ENCODE data around the gene PSMB5.

Gene PSMB5

GRCh38 chr14:23067847-23068788 lies 33.4 kb upstream of the PSMB5 start:
- WGBS (ENCODE audit: extremely low coverage, insufficient coverage, insufficient read length) = no CpG with 5 or more reads among the region's 14 CpGs
- H3K79me2 ChIP-seq (ENCODE audit: control insufficient read depth, insufficient read depth, low read length, poor library complexity) = peaks cover 14% of the 10 kb centered on the region
- H2AK5ac ChIP-seq (ENCODE audit: low read length) = no peak overlapping the region
- no peak overlapping the region for H3K23ac ChIP-seq (ENCODE audit: low read length)
- no peak overlapping the region for H4K8ac ChIP-seq (ENCODE audit: low read depth, low read length)
- H3K27ac ChIP-seq (ENCODE audit: low read depth, low read length) = no peak overlapping the region
- peaks cover 23 to 24% of the 10 kb centered on the region in 2 experiments for H3K4me1 ChIP-seq (ENCODE audit: control insufficient read depth in 1 of 2, insufficient read depth in 2 of 2, low read length in 2 of 2)
- DNase-seq = no peak
- no peak overlapping the region for H3K14ac ChIP-seq (ENCODE audit: low read length)
- peak overlapping the region; percentile 41 for H3K4me2 ChIP-seq (ENCODE audit: low read length)
- no peak overlapping the region for H3K4me3 ChIP-seq (ENCODE audit: low read depth, low read length)
- H3K27me3 ChIP-seq (ENCODE audit: insufficient read depth, low read length) = no peaks in the 10 kb centered on the region
- H2AFZ ChIP-seq (ENCODE audit: insufficient read depth, low read length, poor library complexity) = no peak overlapping the region
- H3K79me1 ChIP-seq (ENCODE audit: low read length) = peaks cover 16% of the 10 kb centered on the region
- H3K4ac ChIP-seq (ENCODE audit: low read depth, low read length) = peak overlapping the region; percentile 25
- H4K91ac ChIP-seq (ENCODE audit: low read depth, low read length) = no peak overlapping the region
- H2BK5ac ChIP-seq (ENCODE audit: low read depth, low read length, poor library complexity) = no peak overlapping the region
- H3K36me3 ChIP-seq (ENCODE audit: control insufficient read depth in 1 of 2, insufficient read depth in 2 of 2, low read length in 2 of 2) = peaks cover 33 to 56% of the 10 kb centered on the region in 2 experiments
- H2BK12ac ChIP-seq (ENCODE audit: low read length) = no peak overlapping the region
- H4K12ac ChIP-seq (ENCODE audit: low read depth, low read length) = no peak overlapping the region
- H3K9me3 ChIP-seq (ENCODE audit: insufficient read depth, low read depth, low read length) = no peaks in the 10 kb centered on the region
- H3K18ac ChIP-seq (ENCODE audit: low read length) = no peak overlapping the region
- H3K9ac ChIP-seq (ENCODE audit: low read length) = no peak overlapping the region
- H2BK120ac ChIP-seq (ENCODE audit: insufficient read depth, low read length, poor library complexity) = no peak overlapping the region

GRCh38 chr14:23066855-23067744 lies 32.4 kb upstream of the PSMB5 start:
- Histone ChIP-seq H3K27me3 (ENCODE audit: insufficient read depth, low read length) (no peaks in the 10 kb centered on the region), H2BK5ac (ENCODE audit: low read depth, low read length, poor library complexity) (no peak overlapping the region), H3K27ac (ENCODE audit: low read depth, low read length) (no peak overlapping the region), H3K79me2 (ENCODE audit: control insufficient read depth, insufficient read depth, low read length, poor library complexity) (peaks cover 14% of the 10 kb centered on the region), H3K18ac (ENCODE audit: low read length) (peak overlapping the region; percentile 18), H2BK120ac (ENCODE audit: insufficient read depth, low read length, poor library complexity) (no peak overlapping the region), H2BK12ac (ENCODE audit: low read length) (no peak overlapping the region), H3K4me3 (ENCODE audit: low read depth, low read length) (no peak overlapping the region), H3K4ac (ENCODE audit: low read depth, low read length) (peak overlapping the region; percentile 25), H3K79me1 (ENCODE audit: low read length) (peaks cover 19% of the 10 kb centered on the region), H3K23ac (ENCODE audit: low read length) (no peak overlapping the region), H4K12ac (ENCODE audit: low read depth, low read length) (no peak overlapping the region), H3K4me1 (ENCODE audit: control insufficient read depth in 1 of 2, insufficient read depth in 2 of 2, low read length in 2 of 2) (peaks cover 28 to 30% of the 10 kb centered on the region in 2 experiments), H3K9me3 (ENCODE audit: insufficient read depth, low read depth, low read length) (no peaks in the 10 kb centered on the region), H3K36me3 (ENCODE audit: control insufficient read depth in 1 of 2, insufficient read depth in 2 of 2, low read length in 2 of 2) (peaks cover 38 to 59% of the 10 kb centered on the region in 2 experiments), H3K4me2 (ENCODE audit: low read length) (no peak overlapping the region), H3K9ac (ENCODE audit: low read length) (no peak overlapping the region), H4K91ac (ENCODE audit: low read depth, low read length) (no peak overlapping the region), H4K8ac (ENCODE audit: low read depth, low read length) (no peak overlapping the region), H2AFZ (ENCODE audit: insufficient read depth, low read length, poor library complexity) (no peak overlapping the region), H2AK5ac (ENCODE audit: low read length) (no peak overlapping the region), H3K14ac (ENCODE audit: low read length) (no peak overlapping the region)
- WGBS (ENCODE audit: extremely low coverage, insufficient coverage, insufficient read length) = no CpG with 5 or more reads among the region's 23 CpGs
- DNase-seq = no peak

DNA sequence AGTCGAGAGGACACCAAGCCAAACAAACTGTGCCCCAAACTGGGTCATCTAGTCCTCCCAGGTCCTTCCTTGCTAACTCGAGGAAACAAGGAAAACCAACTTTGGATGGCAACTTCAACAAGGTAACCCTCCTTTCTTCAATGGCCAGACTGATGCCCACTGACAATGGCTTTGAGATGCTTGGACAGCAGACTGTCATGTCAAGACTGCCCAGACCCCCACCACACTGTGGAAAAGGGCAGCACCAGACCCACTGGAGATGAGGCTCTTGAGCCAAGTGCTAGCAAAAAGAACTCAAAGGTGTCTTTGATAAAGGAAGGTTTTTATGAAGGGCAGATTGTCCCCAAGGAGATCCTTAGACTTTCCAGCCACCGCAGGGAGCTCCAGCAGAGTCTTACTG lies 31.7 kb upstream of the PSMB5 start:
- Histone ChIP-seq H3K27ac (ENCODE audit: low read depth, low read length) (no peak overlapping the region), H3K14ac (ENCODE audit: low read length) (no peak overlapping the region), H3K9ac (ENCODE audit: low read length) (no peak overlapping the region), H3K27me3 (ENCODE audit: insufficient read depth, low read length) (no peaks in the 10 kb centered on the region), H3K79me1 (ENCODE audit: low read length) (peaks cover 21% of the 10 kb centered on the region), H3K4me3 (ENCODE audit: low read depth, low read length) (no peak overlapping the region), H3K9me3 (ENCODE audit: insufficient read depth, low read depth, low read length) (no peaks in the 10 kb centered on the region), H3K18ac (ENCODE audit: low read length) (peak overlapping the region; percentile 24), H2BK120ac (ENCODE audit: insufficient read depth, low read length, poor library complexity) (no peak overlapping the region), H2BK5ac (ENCODE audit: low read depth, low read length, poor library complexity) (no peak overlapping the region), H4K91ac (ENCODE audit: low read depth, low read length) (no peak overlapping the region), H2AFZ (ENCODE audit: insufficient read depth, low read length, poor library complexity) (no peak overlapping the region), H3K79me2 (ENCODE audit: control insufficient read depth, insufficient read depth, low read length, poor library complexity) (peaks cover 16% of the 10 kb centered on the region), H3K4ac (ENCODE audit: low read depth, low read length) (peak overlapping the region; percentile 28), H3K4me1 (ENCODE audit: control insufficient read depth in 1 of 2, insufficient read depth in 2 of 2, low read length in 2 of 2) (peaks cover 28 to 29% of the 10 kb centered on the region in 2 experiments), H3K23ac (ENCODE audit: low read length) (no peak overlapping the region), H3K36me3 (ENCODE audit: control insufficient read depth in 1 of 2, insufficient read depth in 2 of 2, low read length in 2 of 2) (peaks cover 40 to 61% of the 10 kb centered on the region in 2 experiments), H4K12ac (ENCODE audit: low read depth, low read length) (no peak overlapping the region), H2BK12ac (ENCODE audit: low read length) (no peak overlapping the region), H3K4me2 (ENCODE audit: low read length) (no peak overlapping the region), H2AK5ac (ENCODE audit: low read length) (no peak overlapping the region), H4K8ac (ENCODE audit: low read depth, low read length) (no peak overlapping the region)
- no peak for DNase-seq
- WGBS (ENCODE audit: extremely low coverage, insufficient coverage, insufficient read length) = no CpG with 5 or more reads among the region's 3 CpGs

GRCh38 chr14:23063601-23064000 lies 28.9 kb upstream of the PSMB5 start:
- Histone ChIP-seq H2BK5ac (ENCODE audit: low read depth, low read length, poor library complexity) (peak overlapping the region; percentile 28), H3K4ac (ENCODE audit: low read depth, low read length) (no peak overlapping the region), H3K27me3 (ENCODE audit: insufficient read depth, low read length) (no peaks in the 10 kb centered on the region), H3K79me2 (ENCODE audit: control insufficient read depth, insufficient read depth, low read length, poor library complexity) (peaks cover 8% of the 10 kb centered on the region), H4K8ac (ENCODE audit: low read depth, low read length) (peak overlapping the region; percentile 6), H2AFZ (ENCODE audit: insufficient read depth, low read length, poor library complexity) (no peak overlapping the region), H2BK12ac (ENCODE audit: low read length) (no peak overlapping the region), H4K12ac (ENCODE audit: low read depth, low read length) (no peak overlapping the region), H3K9ac (ENCODE audit: low read length) (no peak overlapping the region), H3K4me3 (ENCODE audit: low read depth, low read length) (no peak overlapping the region), H3K4me2 (ENCODE audit: low read length) (peak overlapping the region; percentile 13), H3K23ac (ENCODE audit: low read length) (no peak overlapping the region), H3K18ac (ENCODE audit: low read length) (no peak overlapping the region), H3K79me1 (ENCODE audit: low read length) (peaks cover 16% of the 10 kb centered on the region), H3K4me1 (ENCODE audit: control insufficient read depth in 1 of 2, insufficient read depth in 2 of 2, low read length in 2 of 2) (peaks cover 24 to 27% of the 10 kb centered on the region in 2 experiments), H3K27ac (ENCODE audit: low read depth, low read length) (peak overlapping the region; percentile 93), H3K9me3 (ENCODE audit: insufficient read depth, low read depth, low read length) (no peaks in the 10 kb centered on the region), H3K36me3 (ENCODE audit: control insufficient read depth in 1 of 2, insufficient read depth in 2 of 2, low read length in 2 of 2) (peaks cover 62 to 77% of the 10 kb centered on the region in 2 experiments), H2AK5ac (ENCODE audit: low read length) (no peak overlapping the region), H4K91ac (ENCODE audit: low read depth, low read length) (no peak overlapping the region), H3K14ac (ENCODE audit: low read length) (no peak overlapping the region), H2BK120ac (ENCODE audit: insufficient read depth, low read length, poor library complexity) (no peak overlapping the region)
- WGBS (ENCODE audit: extremely low coverage, insufficient coverage, insufficient read length) = no CpG with 5 or more reads among the region's 5 CpGs
- DNase-seq = peak; percentile 83 to 97
